Measurements from ENCODE around the gene MAX.

- TF ChIP-seq CTCF (IDR thresholded peaks at IDR 0.05; ENCODE audit: low read length) (no peak), EZH2phosphoT487 (IDR thresholded peaks at IDR 0.05; ENCODE audit: low read length) (no peak), EZH2 (optimal IDR thresholded peaks at IDR 0.05; ENCODE audit: low read depth, low read length) (no peak)
These were observed 57.7 kb downstream of the MAX start for GRCh38 chr14:65044596-65044959.

Data from MM.1S (cell line).